Measurements from ENCODE around the gene TOX3.

DNA sequence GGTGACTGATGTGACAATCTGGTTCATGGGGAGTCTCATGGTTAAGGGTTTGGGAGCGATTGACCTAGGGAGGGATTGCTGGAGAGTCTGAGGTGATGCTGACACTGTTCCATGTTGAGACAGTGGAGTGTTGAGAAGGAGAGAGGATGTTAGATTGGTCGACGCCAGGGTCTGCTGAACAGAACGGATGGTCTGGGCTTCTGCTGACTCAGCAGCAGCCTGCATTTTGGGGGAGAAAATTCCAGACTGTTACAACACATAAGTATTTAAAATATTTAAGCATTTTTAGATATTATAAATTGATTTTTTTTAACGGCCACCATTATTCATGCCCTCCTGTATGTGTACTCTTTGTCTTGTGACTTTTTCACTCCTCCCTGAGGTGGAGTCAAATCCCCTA is 107.2 kb downstream of the TOX3 start:
- TF ChIP-seq POLR2A (IDR thresholded peaks at IDR 0.05; ENCODE audit: low read depth, low read length) (no peak), POLR2AphosphoS5 (IDR thresholded peaks at IDR 0.05; ENCODE audit: low read depth, low read length) (no peak), POU2F2 (IDR thresholded peaks at IDR 0.05; ENCODE audit: low read depth, low read length) (no peak), PAX5 (IDR thresholded peaks at IDR 0.05; ENCODE audit: insufficient read depth, low read length, severe bottlenecking) (no peak)

Data from GM12891 (cell line).